WTC11 (cell line): ENCODE data around the gene DUSP21. TPM values are rescaled to one million over a fixed set of nuclear protein-coding genes. Genes with fewer than 3 reads are reported as not detected.

Experiments used
- ATAC-seq: fragments of 200-7000 bp; cut with Tn5 transposase; 2 replicates; pipeline ENCODE4 v1.10.0; 2021; ENCODE audit warnings: mild to moderate bottlenecking, moderate library complexity
- CTCF ChIA-PET: fragments of 300-600 bp; sonication (Branson Sonifier 250); formaldehyde crosslinking; loops from one replicate; lab custom pipeline; 2021; ENCODE audit warnings: antibody characterized with exemption; lab: Charles Lee
- POLR2A ChIA-PET: fragments of 350-600 bp; sonication (Branson Sonifier 250); formaldehyde crosslinking; loops from one replicate; lab custom pipeline; 2021; ENCODE audit warnings: antibody characterized with exemption; lab: Charles Lee
- DNase-seq: peaks from one replicate; pipeline ENCODE4 v3.0.0; 2021; ENCODE audit warnings: low spot score
- H3K27ac Mint-ChIP-seq: 2 replicates; pipeline ENCODE4 v1.8.0; 2021; ENCODE audit warnings: mixed read lengths
- H3K27me3 Mint-ChIP-seq: 2 replicates; pipeline ENCODE4 v1.8.0; 2021; ENCODE audit warnings: low read depth, mild to moderate bottlenecking, moderate library complexity, mixed read lengths
- H3K36me3 Mint-ChIP-seq: 2 replicates; pipeline ENCODE4 v1.8.0; 2021; ENCODE audit warnings: mixed read lengths
- H3K4me1 Mint-ChIP-seq: 2 replicates; pipeline ENCODE4 v1.8.0; 2022; ENCODE audit warnings: mixed read lengths
- H3K4me3 Mint-ChIP-seq: 2 replicates; pipeline ENCODE4 v1.8.0; 2021; ENCODE audit warnings: mild to moderate bottlenecking, moderate library complexity, mixed read lengths
- H3K9me3 Mint-ChIP-seq: 2 replicates; pipeline ENCODE4 v1.8.0; 2021; ENCODE audit warnings: mixed read lengths
- ATF3 ChIP-seq: sonication (generic); formaldehyde crosslinking; conservative IDR thresholded peaks from 2 replicates; pipeline ENCODE4 v1.8.1; 2022; ENCODE audit warnings: mild to moderate bottlenecking, missing genetic modification reagents
- ESRRA ChIP-seq: sonication (generic); formaldehyde crosslinking; IDR thresholded peaks from 2 replicates; pipeline ENCODE4 v1.8.1; 2022; ENCODE audit warnings: mild to moderate bottlenecking, missing genetic modification reagents, borderline replicate concordance
- FOXK1 ChIP-seq: sonication (generic); formaldehyde crosslinking; IDR thresholded peaks from 2 replicates; pipeline ENCODE4 v1.8.0; 2022; ENCODE audit warnings: mild to moderate bottlenecking, moderate library complexity, missing genetic modification reagents
- GABPB1 ChIP-seq: sonication (generic); formaldehyde crosslinking; IDR thresholded peaks from 2 replicates; pipeline ENCODE4 v1.8.1; 2023; ENCODE audit warnings: mild to moderate bottlenecking, missing genetic modification reagents
- HMGA2 ChIP-seq: fragments of 250-450 bp; sonication (Bioruptor Pico); IDR thresholded peaks from 2 replicates; pipeline ENCODE4 v1.4.0; 2021; ENCODE audit warnings: mild to moderate bottlenecking, moderate library complexity
- NFYB ChIP-seq: sonication (generic); formaldehyde crosslinking; conservative IDR thresholded peaks from 2 replicates; pipeline ENCODE4 v1.8.0; 2022; ENCODE audit warnings: low read depth, missing genetic modification reagents
- SMAD4 ChIP-seq: sonication (generic); formaldehyde crosslinking; IDR thresholded peaks from 2 replicates; pipeline ENCODE4 v1.8.0; 2022; ENCODE audit warnings: mild to moderate bottlenecking, missing genetic modification reagents
- ZNF512 ChIP-seq: sonication (generic); formaldehyde crosslinking; IDR thresholded peaks from 2 replicates; pipeline ENCODE4 v1.8.1; 2022; ENCODE audit warnings: missing genetic modification reagents, borderline replicate concordance
- total RNA-seq: library from RNA; stranded (reverse); gene quantifications from 3 replicates; pipeline ENCODE4 v1.2.3, GENCODE V29; 2021
- TF ChIP-seq, protein P1 (sequence below): sonication (generic); formaldehyde crosslinking; IDR thresholded peaks from 2 replicates; pipeline ENCODE4 v1.8.1; 2023; ENCODE audit warnings: mild to moderate bottlenecking, missing genetic modification reagents, moderate library complexity
- TF ChIP-seq, protein P2 (sequence below): sonication (generic); formaldehyde crosslinking; IDR thresholded peaks from 2 replicates; pipeline ENCODE4 v1.8.0; 2022; ENCODE audit warnings: mild to moderate bottlenecking, missing genetic modification reagents
- TF ChIP-seq, protein P3 (sequence below): fragments of 250-450 bp; sonication (Bioruptor Pico); IDR thresholded peaks from 2 replicates; pipeline ENCODE4 v1.9.0; 2021; ENCODE audit warnings: mild to moderate bottlenecking, borderline replicate concordance

DUSP21 gene
- total RNA-seq, 1 experiment from 2014 or later: not detected

DNA sequence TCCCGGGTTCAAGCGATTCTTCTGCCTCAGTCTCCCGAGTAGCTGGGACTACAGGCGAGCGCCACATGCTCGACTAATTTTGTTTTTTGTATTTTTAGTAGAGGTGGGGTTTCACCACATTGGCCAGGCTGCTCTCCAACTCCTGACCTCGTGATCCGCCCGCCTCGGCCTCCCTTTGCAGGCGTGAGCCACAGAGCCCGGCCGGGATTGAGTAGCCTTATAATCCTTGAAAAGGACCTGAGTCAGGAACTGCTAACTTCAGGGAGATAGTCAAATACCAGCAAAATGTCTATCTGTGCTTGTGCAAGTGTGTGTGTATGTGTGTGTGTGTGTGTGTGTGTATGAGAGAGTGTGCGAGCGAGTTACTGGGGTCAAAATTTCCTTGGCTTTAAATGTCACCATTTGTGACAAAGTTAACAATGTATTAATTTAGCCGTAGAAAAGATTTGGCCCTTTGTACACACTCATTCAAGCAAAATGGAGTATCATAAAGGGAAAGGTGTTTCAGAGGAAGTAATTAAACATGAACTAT is 27.4 kb downstream of the DUSP21 start:
- TF ChIP-seq, protein P1, sequence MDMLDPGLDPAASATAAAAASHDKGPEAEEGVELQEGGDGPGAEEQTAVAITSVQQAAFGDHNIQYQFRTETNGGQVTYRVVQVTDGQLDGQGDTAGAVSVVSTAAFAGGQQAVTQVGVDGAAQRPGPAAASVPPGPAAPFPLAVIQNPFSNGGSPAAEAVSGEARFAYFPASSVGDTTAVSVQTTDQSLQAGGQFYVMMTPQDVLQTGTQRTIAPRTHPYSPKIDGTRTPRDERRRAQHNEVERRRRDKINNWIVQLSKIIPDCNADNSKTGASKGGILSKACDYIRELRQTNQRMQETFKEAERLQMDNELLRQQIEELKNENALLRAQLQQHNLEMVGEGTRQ (CRISPR knock-in tag): no peak
- no peak for TF ChIP-seq ZNF512 (CRISPR knock-in tag)
- peaks cover 11% of the 10 kb centered on the region for H3K4me1 Mint-ChIP-seq
- no peak for DNase-seq
- POLR2A ChIA-PET: no interaction called here
- peak overlapping the region; percentile 82 for H3K27ac Mint-ChIP-seq
- H3K4me3 Mint-ChIP-seq: peak overlapping the region; percentile 83
- H3K36me3 Mint-ChIP-seq: no peaks in the 10 kb centered on the region; the same call in 1 of the 2 replicates
- no peaks in the 10 kb centered on the region for H3K27me3 Mint-ChIP-seq
- H3K9me3 Mint-ChIP-seq: no peaks in the 10 kb centered on the region
- CTCF ChIA-PET: no interaction called here
- no peak for ATAC-seq

- CTCF ChIA-PET: interaction anchor here (0.6 to 1.0 kb wide), 4 partner anchors 27 to 922 kb away, joined by 4 to 8 read pairs (median 5); no protein-coding TSS in a partner anchor
Observed at GRCh38 chrX:44871931-44872820, 28.4 kb downstream of the DUSP21 start.

DNA sequence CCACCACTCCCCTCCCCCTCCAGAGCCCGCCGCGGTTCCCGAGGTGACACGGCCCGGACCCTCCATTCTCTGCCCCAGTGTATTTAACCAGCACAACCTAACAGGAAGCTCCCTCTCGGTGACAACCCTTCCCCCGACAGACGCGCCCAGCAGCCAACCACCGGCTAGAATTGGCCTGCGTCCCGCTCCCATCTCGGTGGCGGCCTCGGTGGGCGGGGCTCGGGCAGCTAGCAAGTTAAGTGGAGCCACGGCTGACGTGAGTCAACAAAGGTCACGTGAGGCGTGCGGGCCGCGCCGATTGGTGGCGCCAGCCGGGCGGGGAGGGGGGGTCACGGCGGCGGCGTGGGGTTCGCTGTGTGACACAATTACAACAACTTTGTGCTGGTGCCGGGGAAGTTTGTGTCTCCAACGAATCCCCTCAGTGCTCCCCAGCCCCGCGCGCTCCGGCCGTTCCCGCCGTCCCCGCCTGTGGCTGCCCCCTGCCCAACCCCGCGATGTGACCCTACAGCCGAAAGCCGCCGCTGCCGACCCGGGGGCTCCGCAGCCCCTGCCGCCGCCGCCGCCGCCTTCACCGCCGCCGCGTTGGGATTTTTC is 29.1 kb downstream of the DUSP21 start, which contains the start of gene KDM6A:
TSS of gene KDM6A (plus strand) at position 368 of the 594 bp plus-strand sequence. CDS start 364 bp downstream, outside the sequence.
- Mint-ChIP-seq H3K4me3 (peak within 1 kb of the TSS; percentile 91), H3K27me3 (no peaks in the 10 kb centered on the region), H3K27ac (peak within 1 kb of the TSS; percentile 97), H3K36me3 (no peaks in the 10 kb centered on the region; the same call in 1 of the 2 replicates), H3K9me3 (no peaks in the 10 kb centered on the region), H3K4me1 (peaks cover 12% of the 10 kb centered on the region)
- ATAC-seq (peak; percentile 96), DNase-seq (peak; percentile 95)
- ChIA-PET POLR2A (interaction anchor here (0.5 to 1.3 kb wide), 10 partner anchors 9 to 121 kb away, joined by 3 to 20 read pairs (median 4); no protein-coding TSS in a partner anchor), CTCF (interaction anchor here (0.6 to 1.0 kb wide), 4 partner anchors 26 to 923 kb away, joined by 4 to 8 read pairs (median 5); no protein-coding TSS in a partner anchor)
- TF ChIP-seq, protein P1 (CRISPR knock-in tag): peak; percentile 97
- TF ChIP-seq ZNF512 (CRISPR knock-in tag) (no peak), GABPB1 (CRISPR knock-in tag) (peak; percentile 35; the same call in 1 of the 2 replicates), HMGA2 (CRISPR knock-in tag) (no peak), ESRRA (CRISPR knock-in tag) (peak; percentile 4; the same call in 1 of the 2 replicates), FOXK1 (CRISPR knock-in tag) (peak; percentile 93), NFYB (peak; percentile 75)
- TF ChIP-seq, protein P2, sequence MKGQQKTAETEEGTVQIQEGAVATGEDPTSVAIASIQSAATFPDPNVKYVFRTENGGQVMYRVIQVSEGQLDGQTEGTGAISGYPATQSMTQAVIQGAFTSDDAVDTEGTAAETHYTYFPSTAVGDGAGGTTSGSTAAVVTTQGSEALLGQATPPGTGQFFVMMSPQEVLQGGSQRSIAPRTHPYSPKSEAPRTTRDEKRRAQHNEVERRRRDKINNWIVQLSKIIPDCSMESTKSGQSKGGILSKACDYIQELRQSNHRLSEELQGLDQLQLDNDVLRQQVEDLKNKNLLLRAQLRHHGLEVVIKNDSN (CRISPR knock-in tag): peak; percentile 95
- TF ChIP-seq, all 79 proteins: peak for 6

More at GRCh38 chrX:44871931-44872820, 28.4 kb downstream of the DUSP21 start:
- peak; percentile 26 for ATAC-seq
- H3K4me1 Mint-ChIP-seq: peaks cover 12% of the 10 kb centered on the region
- H3K4me3 Mint-ChIP-seq: peak overlapping the region; percentile 83
- H3K27ac Mint-ChIP-seq: peak overlapping the region; percentile 95
- H3K36me3 Mint-ChIP-seq: no peaks in the 10 kb centered on the region; the same call in 1 of the 2 replicates
- no peaks in the 10 kb centered on the region for H3K27me3 Mint-ChIP-seq
- H3K9me3 Mint-ChIP-seq: no peaks in the 10 kb centered on the region
- POLR2A ChIA-PET: interaction anchor here (0.5 to 1.3 kb wide), 8 partner anchors 10 to 121 kb away, joined by 3 to 20 read pairs (median 4); no protein-coding TSS in a partner anchor
- TF ChIP-seq SMAD4 (CRISPR knock-in tag) (no peak), ATF3 (CRISPR knock-in tag) (no peak), ESRRA (CRISPR knock-in tag) (peak; percentile 30; the same call in 1 of the 2 replicates)
- TF ChIP-seq, protein P3, sequence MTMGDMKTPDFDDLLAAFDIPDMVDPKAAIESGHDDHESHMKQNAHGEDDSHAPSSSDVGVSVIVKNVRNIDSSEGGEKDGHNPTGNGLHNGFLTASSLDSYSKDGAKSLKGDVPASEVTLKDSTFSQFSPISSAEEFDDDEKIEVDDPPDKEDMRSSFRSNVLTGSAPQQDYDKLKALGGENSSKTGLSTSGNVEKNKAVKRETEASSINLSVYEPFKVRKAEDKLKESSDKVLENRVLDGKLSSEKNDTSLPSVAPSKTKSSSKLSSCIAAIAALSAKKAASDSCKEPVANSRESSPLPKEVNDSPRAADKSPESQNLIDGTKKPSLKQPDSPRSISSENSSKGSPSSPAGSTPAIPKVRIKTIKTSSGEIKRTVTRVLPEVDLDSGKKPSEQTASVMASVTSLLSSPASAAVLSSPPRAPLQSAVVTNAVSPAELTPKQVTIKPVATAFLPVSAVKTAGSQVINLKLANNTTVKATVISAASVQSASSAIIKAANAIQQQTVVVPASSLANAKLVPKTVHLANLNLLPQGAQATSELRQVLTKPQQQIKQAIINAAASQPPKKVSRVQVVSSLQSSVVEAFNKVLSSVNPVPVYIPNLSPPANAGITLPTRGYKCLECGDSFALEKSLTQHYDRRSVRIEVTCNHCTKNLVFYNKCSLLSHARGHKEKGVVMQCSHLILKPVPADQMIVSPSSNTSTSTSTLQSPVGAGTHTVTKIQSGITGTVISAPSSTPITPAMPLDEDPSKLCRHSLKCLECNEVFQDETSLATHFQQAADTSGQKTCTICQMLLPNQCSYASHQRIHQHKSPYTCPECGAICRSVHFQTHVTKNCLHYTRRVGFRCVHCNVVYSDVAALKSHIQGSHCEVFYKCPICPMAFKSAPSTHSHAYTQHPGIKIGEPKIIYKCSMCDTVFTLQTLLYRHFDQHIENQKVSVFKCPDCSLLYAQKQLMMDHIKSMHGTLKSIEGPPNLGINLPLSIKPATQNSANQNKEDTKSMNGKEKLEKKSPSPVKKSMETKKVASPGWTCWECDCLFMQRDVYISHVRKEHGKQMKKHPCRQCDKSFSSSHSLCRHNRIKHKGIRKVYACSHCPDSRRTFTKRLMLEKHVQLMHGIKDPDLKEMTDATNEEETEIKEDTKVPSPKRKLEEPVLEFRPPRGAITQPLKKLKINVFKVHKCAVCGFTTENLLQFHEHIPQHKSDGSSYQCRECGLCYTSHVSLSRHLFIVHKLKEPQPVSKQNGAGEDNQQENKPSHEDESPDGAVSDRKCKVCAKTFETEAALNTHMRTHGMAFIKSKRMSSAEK (CRISPR knock-in tag): no peak
- peak; percentile 39 for DNase-seq
